HepG2 (cell line): ENCODE measurements around the gene HELZ. TPM values are rescaled to one million over a fixed set of nuclear protein-coding genes. Genes with fewer than 3 reads are reported as not detected.

ENCODE experiments used
- HOXA3 ChIP-seq: sonication (generic); formaldehyde crosslinking; IDR thresholded peaks from 2 replicates; pipeline ENCODE4 v1.5.0; 2020; ENCODE audit warnings: missing genetic modification reagents
- NFYB ChIP-seq: sonication (generic); formaldehyde crosslinking; IDR thresholded peaks from 2 replicates; pipeline ENCODE4 v1.4.0; 2020; ENCODE audit warnings: missing genetic modification reagents
- NFYC ChIP-seq: IDR thresholded peaks from 2 replicates; pipeline ENCODE4 v1.6.1; 2016; ENCODE audit warnings: missing genetic modification reagents, missing compliant biosample characterization
- NPAS2 ChIP-seq: sonication (generic); formaldehyde crosslinking; IDR thresholded peaks from 2 replicates; pipeline ENCODE4 v1.8.0; 2022; ENCODE audit warnings: mild to moderate bottlenecking, missing genetic modification reagents, borderline replicate concordance
- RBM22 ChIP-seq: fragments of 200-400 bp; formaldehyde crosslinking; optimal IDR thresholded peaks from 2 replicates; pipeline ENCODE3; 2017; ENCODE audit warnings: mild to moderate bottlenecking, low read length, moderate library complexity
- SMYD3 ChIP-seq: sonication (generic); formaldehyde crosslinking; IDR thresholded peaks from 2 replicates; pipeline ENCODE4 v1.8.1; 2023; ENCODE audit warnings: mild to moderate bottlenecking, missing genetic modification reagents
- TEAD3 ChIP-seq: optimal IDR thresholded peaks from 2 replicates; pipeline ENCODE3; 2016; ENCODE audit warnings: borderline replicate concordance
- ZNF33B ChIP-seq: sonication (generic); formaldehyde crosslinking; IDR thresholded peaks from 2 replicates; pipeline ENCODE4 v1.5.1; 2020; ENCODE audit warnings: mild to moderate bottlenecking, missing genetic modification reagents
- ZNF563 ChIP-seq: sonication (generic); formaldehyde crosslinking; IDR thresholded peaks from 2 replicates; pipeline ENCODE4 v1.8.0; 2022; ENCODE audit warnings: mild to moderate bottlenecking, moderate library complexity, missing genetic modification reagents
- ZSCAN30 ChIP-seq: sonication (generic); formaldehyde crosslinking; IDR thresholded peaks from 2 replicates; pipeline ENCODE4 v1.5.0; 2020; ENCODE audit warnings: mild to moderate bottlenecking, missing genetic modification reagents
- polyA plus RNA-seq, 8 experiments: library from polyadenylated mRNA; depleted of rRNA in 3 of 8; stranded (reverse) in 7 of 8; unstranded in 1 of 8; fragments of >200 nt; fragmentation: Illumina TruSeq in 4 of 8; extraction: Trizol in 4 of 8; gene quantifications; 2 replicates each; pipeline versions ENCODE4 v1.2.1 to v1.2.3, GENCODE V29; 2011 to 2016; ENCODE audit warnings: low read depth in 4 of 8, missing spikeins in 1 of 8, mixed read lengths in 1 of 8; ENCODE audit not compliant: insufficient read depth in 1 of 8
- total RNA-seq, 5 experiments: library from RNA; depleted of rRNA; stranded (reverse); fragments of >200 nt; fragmentation: Illumina TruSeq; extraction: Trizol; gene quantifications; 2 replicates each; pipeline ENCODE4 v1.2.3, GENCODE V29; 2016; ENCODE audit warnings: low read depth in 1 of 5
- TF ChIP-seq, protein P1 (sequence below): sonication (generic); formaldehyde crosslinking; IDR thresholded peaks from 2 replicates; pipeline ENCODE4 v1.4.0; 2020; ENCODE audit warnings: mild to moderate bottlenecking, missing genetic modification reagents
- TF ChIP-seq, protein P2 (sequence below), 2 experiments: sonication (generic) in 1 of 2; formaldehyde crosslinking in 1 of 2; IDR thresholded peaks; 2 replicates each; pipeline versions ENCODE4 v1.5.1 to v1.6.1; 2011 to 2020; ENCODE audit warnings: borderline replicate concordance in 1 of 2, low read depth in 1 of 2, low read length in 1 of 2, mild to moderate bottlenecking in 1 of 2, missing genetic modification reagents in 1 of 2, moderate library complexity in 1 of 2

HELZ gene
- total and polyA plus RNA-seq, 2 of the 13 experiments (the other 11 are each of a cell fraction or from before 2014, with no cell fraction given): 35.3 to 52.4 TPM

DNA sequence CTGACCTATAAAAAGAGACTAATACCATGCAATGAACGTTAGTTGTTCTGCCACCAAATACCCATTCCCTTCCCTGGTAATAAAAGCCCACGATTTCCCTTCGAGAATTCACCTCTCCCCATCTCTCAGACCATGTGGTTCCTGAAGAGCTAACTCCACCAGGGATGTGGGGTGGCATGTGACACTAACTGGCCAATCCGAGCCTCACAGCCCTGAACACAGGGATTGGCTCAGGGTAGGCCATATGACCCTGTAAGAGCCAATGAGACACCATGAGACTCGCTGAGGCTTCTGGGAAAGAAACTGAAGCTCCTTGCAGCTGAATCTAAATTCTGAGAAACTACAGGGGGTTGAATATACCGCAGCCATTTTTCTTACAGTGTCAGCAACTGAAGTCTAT is 21.1 kb downstream of the HELZ start (continued):
- TF ChIP-seq, protein P1, sequence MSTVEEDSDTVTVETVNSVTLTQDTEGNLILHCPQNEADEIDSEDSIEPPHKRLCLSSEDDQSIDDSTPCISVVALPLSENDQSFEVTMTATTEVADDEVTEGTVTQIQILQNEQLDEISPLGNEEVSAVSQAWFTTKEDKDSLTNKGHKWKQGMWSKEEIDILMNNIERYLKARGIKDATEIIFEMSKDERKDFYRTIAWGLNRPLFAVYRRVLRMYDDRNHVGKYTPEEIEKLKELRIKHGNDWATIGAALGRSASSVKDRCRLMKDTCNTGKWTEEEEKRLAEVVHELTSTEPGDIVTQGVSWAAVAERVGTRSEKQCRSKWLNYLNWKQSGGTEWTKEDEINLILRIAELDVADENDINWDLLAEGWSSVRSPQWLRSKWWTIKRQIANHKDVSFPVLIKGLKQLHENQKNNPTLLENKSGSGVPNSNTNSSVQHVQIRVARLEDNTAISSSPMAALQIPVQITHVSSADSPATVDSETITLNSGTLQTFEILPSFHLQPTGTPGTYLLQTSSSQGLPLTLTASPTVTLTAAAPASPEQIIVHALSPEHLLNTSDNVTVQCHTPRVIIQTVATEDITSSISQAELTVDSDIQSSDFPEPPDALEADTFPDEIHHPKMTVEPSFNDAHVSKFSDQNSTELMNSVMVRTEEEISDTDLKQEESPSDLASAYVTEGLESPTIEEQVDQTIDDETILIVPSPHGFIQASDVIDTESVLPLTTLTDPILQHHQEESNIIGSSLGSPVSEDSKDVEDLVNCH (CRISPR knock-in tag): no peak
- TF ChIP-seq TEAD3 (no peak), NFYB (CRISPR knock-in tag) (peak; percentile 77), HOXA3 (CRISPR knock-in tag) (no peak), NFYC (CRISPR knock-in tag) (peak; percentile 78), ZNF33B (CRISPR knock-in tag) (no peak), NPAS2 (CRISPR knock-in tag) (no peak), ZSCAN30 (CRISPR knock-in tag) (no peak), SMYD3 (CRISPR knock-in tag) (no peak), ZNF563 (CRISPR knock-in tag) (no peak), RBM22 (peak; percentile 32)
- TF ChIP-seq, protein P2, sequence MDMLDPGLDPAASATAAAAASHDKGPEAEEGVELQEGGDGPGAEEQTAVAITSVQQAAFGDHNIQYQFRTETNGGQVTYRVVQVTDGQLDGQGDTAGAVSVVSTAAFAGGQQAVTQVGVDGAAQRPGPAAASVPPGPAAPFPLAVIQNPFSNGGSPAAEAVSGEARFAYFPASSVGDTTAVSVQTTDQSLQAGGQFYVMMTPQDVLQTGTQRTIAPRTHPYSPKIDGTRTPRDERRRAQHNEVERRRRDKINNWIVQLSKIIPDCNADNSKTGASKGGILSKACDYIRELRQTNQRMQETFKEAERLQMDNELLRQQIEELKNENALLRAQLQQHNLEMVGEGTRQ (IDR thresholded peaks at IDR 0.05; ENCODE audit: low read depth, low read length): peak; percentile 77
- TF ChIP-seq, protein P2 (CRISPR knock-in tag; IDR thresholded peaks at IDR 0.05; ENCODE audit: borderline replicate concordance): peak; percentile 79; the same call in 1 of the 2 replicates
